Sigmoid colon (tissue), 4 donors: ENCODE results near the gene POU2F3.

Source experiments
- CTCF ChIP-seq, 4 experiments: fragments of 450-650 bp in 3 of 4; fragments of 200-600 bp in 1 of 4; IDR thresholded peaks; one replicate each; pipeline ENCODE4 v1.5.1; 2016 to 2019; ENCODE audit warnings: antibody characterized with exemption in 4 of 4, mild to moderate bottlenecking in 3 of 4, moderate library complexity in 2 of 4
- EP300 ChIP-seq, 4 donors: sonication (generic); formaldehyde crosslinking; IDR thresholded peaks; one replicate each; pipeline ENCODE4 v1.6.1; 2017; ENCODE audit warnings: antibody characterized with exemption in 4 of 4
- POLR2A ChIP-seq, 2 donors: fragments of 450-650 bp; IDR thresholded peaks; one replicate each; pipeline ENCODE4 v1.6.1; 2016; ENCODE audit warnings: antibody characterized with exemption in 2 of 2, mild to moderate bottlenecking in 2 of 2, moderate library complexity in 2 of 2
- POLR2AphosphoS5 ChIP-seq, 4 donors: sonication (generic); formaldehyde crosslinking; IDR thresholded peaks; one replicate each; pipeline ENCODE4 v1.6.1; 2017; ENCODE audit warnings: antibody characterized with exemption in 4 of 4

GRCh38 chr11:120272303-120272702 lies 32.4 kb downstream of the POU2F3 start:
- no peak for TF ChIP-seq POLR2A (IDR thresholded peaks at IDR 0.05)
- no peak for TF ChIP-seq CTCF (IDR thresholded peaks at IDR 0.05)
- TF ChIP-seq POLR2AphosphoS5 (IDR thresholded peaks at IDR 0.05) = no peak
- no peak for TF ChIP-seq EP300 (IDR thresholded peaks at IDR 0.05)
